IMR-90 (cell line): ENCODE data around the gene KHNYN. TPM values are rescaled to one million over a fixed set of nuclear protein-coding genes. Genes with fewer than 3 reads are reported as not detected.
A peak's percentile ranks its signal among the peaks of the same experiment; 100 is the strongest.

Experiments
- ATAC-seq: fragments of 200-7000 bp; cut with Tn5 transposase; 2 replicates; pipeline ENCODE4 v1.9.1; 2020; ENCODE audit warnings: low read depth, mild to moderate bottlenecking, moderate library complexity
- BruUV-seq: library from RNA; stranded (reverse); fragments of 400-500 nt; replicated peaks from 2 replicates; lab custom pipeline; 2021; lab: Mats Ljungman, UMichigan
- CTCF ChIA-PET: fragments of 300-600 bp; formaldehyde crosslinking; extraction: SDS; loops from one replicate; lab custom pipeline; 2021; ENCODE audit warnings: antibody characterized with exemption; lab: Yijun Ruan, JAX
- POLR2A ChIA-PET: fragments of 300-600 bp; sonication (Branson Sonifier 250); formaldehyde crosslinking; loops from one replicate; lab custom pipeline; 2022; ENCODE audit warnings: antibody characterized with exemption; ENCODE audit not compliant: unreplicated experiment; lab: Charles Lee
- DNase-seq: peaks from one replicate; pipeline ENCODE4 v3.0.0; 2013
- H2AFZ ChIP-seq: replicated peaks from 2 replicates; pipeline ENCODE3; 2013; ENCODE audit warnings: low read length, mild to moderate bottlenecking; ENCODE audit not compliant: poor library complexity
- H2AK5ac ChIP-seq: 2 replicates; pipeline ENCODE4 v1.6.1; 2013; ENCODE audit warnings: low read depth, low read length, inconsistent platforms
- H2AK9ac ChIP-seq: replicated peaks from 2 replicates; pipeline ENCODE3; 2013; ENCODE audit warnings: mild to moderate bottlenecking, low read depth, low read length, moderate library complexity; ENCODE audit not compliant: poor library complexity
- H2BK120ac ChIP-seq: 2 replicates; pipeline ENCODE4 v1.6.1; 2013; ENCODE audit warnings: low read depth, low read length, inconsistent platforms
- H2BK15ac ChIP-seq: 3 replicates; pipeline ENCODE4 v1.6.1; 2013; ENCODE audit warnings: low read depth, low read length, inconsistent platforms
- H2BK20ac ChIP-seq: 2 replicates; pipeline ENCODE4 v1.6.1; 2013; ENCODE audit warnings: low read depth, mild to moderate bottlenecking, inconsistent platforms, low read length, moderate library complexity
- H2BK5ac ChIP-seq: 2 replicates; pipeline ENCODE4 v1.6.1; 2013; ENCODE audit warnings: mild to moderate bottlenecking, low read depth, low read length, inconsistent platforms; ENCODE audit not compliant: poor library complexity, severe bottlenecking
- H3K14ac ChIP-seq: replicated peaks from 2 replicates; pipeline ENCODE4 v1.6.1; 2013; ENCODE audit warnings: low read depth, low read length, inconsistent platforms
- H3K18ac ChIP-seq: 2 replicates; pipeline ENCODE4 v1.6.1; 2013; ENCODE audit warnings: low read depth, low read length, control low read depth
- H3K23ac ChIP-seq: 2 replicates; pipeline ENCODE4 v1.6.1; 2013; ENCODE audit warnings: low read depth, low read length, inconsistent platforms
- H3K27ac ChIP-seq: 2 replicates; pipeline ENCODE4 v1.5.1; 2013; ENCODE audit warnings: mild to moderate bottlenecking, control low read depth, low read length; ENCODE audit not compliant: insufficient read depth
- H3K27me3 ChIP-seq: 2 replicates; pipeline ENCODE4 v1.6.1; 2013; ENCODE audit warnings: low read length; ENCODE audit not compliant: control insufficient read depth, insufficient read depth
- H3K36me3 ChIP-seq: 2 replicates; pipeline ENCODE4 v1.6.1; 2013; ENCODE audit warnings: low read length, mixed read lengths; ENCODE audit not compliant: control insufficient read depth, insufficient read depth
- H3K4ac ChIP-seq: 2 replicates; pipeline ENCODE4 v1.6.1; 2013; ENCODE audit warnings: low read depth, low read length, inconsistent platforms
- H3K4me1 ChIP-seq: 2 replicates; pipeline ENCODE4 v1.6.1; 2013; ENCODE audit warnings: low read length, mixed read lengths; ENCODE audit not compliant: control insufficient read depth, insufficient read depth
- H3K4me2 ChIP-seq: 2 replicates; pipeline ENCODE4 v1.6.1; 2013; ENCODE audit warnings: low read depth, mild to moderate bottlenecking, control low read depth, low read length, moderate library complexity
- H3K4me3 ChIP-seq: 2 replicates; pipeline ENCODE4 v1.5.1; 2013; ENCODE audit warnings: low read depth, mild to moderate bottlenecking, control low read depth, low read length, moderate library complexity; ENCODE audit not compliant: insufficient read depth
- H3K56ac ChIP-seq: 2 replicates; pipeline ENCODE4 v1.6.1; 2013; ENCODE audit warnings: low read length, inconsistent platforms; ENCODE audit not compliant: insufficient read depth; ENCODE audit errors: extremely low read depth
- H3K79me1 ChIP-seq, 2 experiments: 2 replicates each; pipeline ENCODE4 v1.6.1; 2013; ENCODE audit warnings: low read length in 2 of 2, inconsistent platforms in 1 of 2, low read depth in 1 of 2
- H3K9ac ChIP-seq: 2 replicates; pipeline ENCODE4 v1.6.1; 2013; ENCODE audit warnings: low read depth, low read length, control low read depth
- H3K9me1 ChIP-seq: 2 replicates; pipeline ENCODE4 v1.6.1; 2013; ENCODE audit warnings: low read length, inconsistent platforms; ENCODE audit not compliant: insufficient read depth
- H3K9me3 ChIP-seq: 2 replicates; pipeline ENCODE4 v1.6.1; 2013; ENCODE audit warnings: low read length; ENCODE audit not compliant: control insufficient read depth, insufficient read depth
- H4K20me1 ChIP-seq: 2 replicates; pipeline ENCODE4 v1.6.1; 2013; ENCODE audit warnings: low read length, inconsistent platforms; ENCODE audit not compliant: insufficient read depth
- H4K5ac ChIP-seq: 2 replicates; pipeline ENCODE4 v1.6.1; 2013; ENCODE audit warnings: mild to moderate bottlenecking, low read depth, low read length, control low read depth
- H4K8ac ChIP-seq, 2 experiments: 2 replicates each; pipeline ENCODE4 v1.6.1; 2013; ENCODE audit warnings: low read depth in 2 of 2, low read length in 2 of 2, control low read depth in 1 of 2, inconsistent platforms in 1 of 2
- H4K91ac ChIP-seq: 2 replicates; pipeline ENCODE4 v1.6.1; 2013; ENCODE audit warnings: low read depth, low read length, inconsistent platforms; ENCODE audit not compliant: insufficient read depth
- MAZ ChIP-seq: IDR thresholded peaks from 2 replicates; pipeline ENCODE4 v1.6.1; 2012; ENCODE audit warnings: low read depth, mild to moderate bottlenecking, low read length, improper control_type of control experiment, moderate library complexity, borderline replicate concordance
- POLR2A ChIP-seq: IDR thresholded peaks from 2 replicates; pipeline ENCODE4 v1.6.1; 2012; ENCODE audit warnings: mild to moderate bottlenecking, low read depth, low read length
- RCOR1 ChIP-seq: IDR thresholded peaks from 2 replicates; pipeline ENCODE4 v1.6.1; 2012; ENCODE audit warnings: mild to moderate bottlenecking, low read length, improper control_type of control experiment; ENCODE audit not compliant: insufficient replicate concordance
- WGBS, 2 experiments: methylation state at CpG; one replicate each; pipeline versions ENCODE4 v1.1.5 to v1.1.7; 2013; ENCODE audit warnings: missing lambda C conversion rate in 2 of 2; ENCODE audit not compliant: insufficient read length in 1 of 2; ENCODE audit errors: extremely low coverage in 2 of 2; 5-methylcytosine and 5-hydroxymethylcytosine counted together
- dilution Hi-C: fragments of 300-500 bp; cut with HindIII; formaldehyde crosslinking; loops from one replicate; pipeline ENCODE4 v1.14.3; 2018; ENCODE audit warnings: low sequenced_read_pairs; ENCODE audit not compliant: unreplicated experiment
- in situ Hi-C: fragments of 300-500 bp; cut with MboI; formaldehyde crosslinking; loops from 3 replicates; pipeline ENCODE4 v1.14.3; 2019; ENCODE audit warnings: low sequenced_read_pairs, inconsistent platforms, mixed read lengths
- intact Hi-C: fragments of 100-400 bp; cut with micrococcal nuclease; formaldehyde crosslinking; loops from 2 replicates; pipeline ENCODE4 v1.10.0; 2022
- polyA plus RNA-seq, 3 experiments: library from polyadenylated mRNA; depleted of rRNA; stranded (reverse); fragments of >200 nt; gene quantifications; 2 replicates each; pipeline ENCODE4 v1.2.3, GENCODE V29; 2012; ENCODE audit warnings: low replicate concordance in 1 of 3
- total RNA-seq: library from RNA; depleted of rRNA; stranded (reverse); fragments of >200 nt; gene quantifications from 2 replicates; pipeline ENCODE4 v1.2.3, GENCODE V29; 2012

KHNYN gene
- total and polyA plus RNA-seq, 2 of the 4 experiments (the other 2 are of a cell fraction), result 18.9 to 24.4 TPM

DNA sequence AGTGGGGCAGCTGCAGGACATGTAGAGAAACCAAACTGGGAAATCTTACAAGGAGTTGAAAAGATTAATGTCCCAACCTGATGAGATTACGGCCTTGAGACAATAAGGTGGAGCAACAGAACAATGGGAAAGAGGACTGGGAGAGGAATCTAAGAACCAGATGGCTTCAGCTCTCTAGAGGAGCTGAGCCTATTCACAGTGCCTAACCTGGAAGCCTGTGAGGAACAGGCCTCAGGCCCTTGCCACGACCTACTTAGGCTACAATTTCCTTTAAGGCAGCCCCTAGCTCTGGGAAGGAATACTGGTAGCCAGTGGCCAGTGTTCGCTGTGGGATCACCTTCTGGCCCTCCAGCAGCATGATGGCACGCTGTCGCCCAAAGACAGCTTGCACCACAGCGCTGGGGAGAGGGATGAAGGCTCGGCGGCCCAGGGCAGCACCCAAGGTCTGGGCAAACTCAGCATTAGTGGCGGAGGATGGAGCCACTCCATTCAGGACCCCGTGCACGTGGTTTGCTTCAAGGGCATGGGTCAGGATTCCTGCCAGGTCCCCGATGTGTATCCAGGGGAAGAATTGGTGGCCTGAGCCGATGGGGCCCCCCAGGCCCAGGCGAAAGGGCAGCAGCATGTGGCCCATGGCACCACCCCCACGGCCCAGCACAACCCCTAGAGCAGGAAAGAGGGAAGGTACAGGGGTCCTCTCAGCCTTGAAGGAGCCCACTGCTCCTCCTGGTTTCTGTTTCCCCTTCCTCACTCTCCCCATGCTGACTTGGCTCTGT lies 10.3 kb downstream of the KHNYN start:
- H2BK20ac ChIP-seq, result no peak overlapping the region
- DNase-seq (no peak), ATAC-seq (no peak)
- BruUV-seq, result no TSS peak
- H3K9me1 ChIP-seq, result no peaks in the 10 kb centered on the region
- no peaks in the 10 kb centered on the region for H3K27me3 ChIP-seq
- no peak overlapping the region for H2AFZ ChIP-seq
- H4K91ac ChIP-seq, result no peak overlapping the region
- no peak overlapping the region for H3K56ac ChIP-seq
- CTCF ChIA-PET, result interaction anchor here (0.6 kb wide), 1 partner anchor 75 kb away, joined by 3 read pairs; no protein-coding TSS in a partner anchor
- H3K9me3 ChIP-seq, result no peaks in the 10 kb centered on the region
- in situ Hi-C loops (loop anchor here (5.0 to 25.0 kb wide), 5 partner anchors 75 to 1128 kb away; partner anchors contain the start of genes BCL2L2, FITM1, GMPR2 and NEDD8), intact Hi-C loops (loop anchor here (10.0 kb wide), 1 partner anchor 225 kb away; the partner anchor contains the start of genes CHMP4A and MDP1), dilution Hi-C loops (no loop called here)
- H3K36me3 ChIP-seq, result peaks cover 45% of the 10 kb centered on the region
- no peak overlapping the region for H4K5ac ChIP-seq
- H2BK5ac ChIP-seq, result no peak overlapping the region
- H2BK120ac ChIP-seq, result no peak overlapping the region
- no peak overlapping the region for H3K9ac ChIP-seq
- POLR2A ChIA-PET, result no interaction called here
- peak; percentile 45; the same call in 1 of the 2 replicates for TF ChIP-seq POLR2A
- TF ChIP-seq MAZ, result no peak
- no peak for TF ChIP-seq RCOR1
- no peak overlapping the region for H3K27ac ChIP-seq
- no peak overlapping the region for H3K23ac ChIP-seq
- peaks cover 2% of the 10 kb centered on the region for H3K4me1 ChIP-seq
- H3K4me3 ChIP-seq, result no peak overlapping the region
- 0 out of 4 replicates have a peak overlapping the region, but pooled peaks of 1 of the 2 experiments have one; percentile 42 for H4K8ac ChIP-seq
- H2AK9ac ChIP-seq, result peak overlapping the region; percentile 5
- no peak overlapping the region for H3K4me2 ChIP-seq
- no peak overlapping the region for H3K14ac ChIP-seq
- H4K20me1 ChIP-seq, result peaks cover 16% of the 10 kb centered on the region
- no peak overlapping the region for H3K4ac ChIP-seq
- H2BK15ac ChIP-seq, result no peak overlapping the region
- peaks cover 18 to 42% of the 10 kb centered on the region in 2 experiments; a peak in 3 of 4 replicates for H3K79me1 ChIP-seq
- WGBS, 2 experiments, result 100% methylated on average over 1 of the region's 15 CpGs; no CpG with 5 or more reads in 1 of the 2 experiments
- no peak overlapping the region for H3K18ac ChIP-seq
- no peak overlapping the region for H2AK5ac ChIP-seq
